HG03439 (cell line): ENCODE data around the gene LRP5.

ENCODE experiments used
- ATAC-seq: cut with Tn5 transposase; IDR thresholded peaks from one replicate; pipeline ENCODE4 v1.9.1; 2021; ENCODE audit warnings: mild to moderate bottlenecking, moderate library complexity; ENCODE audit not compliant: unreplicated experiment

LRP5 gene

GRCh38 chr11:68308068-68308467 lies 4.3 kb upstream of the LRP5 start:
- no peak for ATAC-seq

GRCh38 chr11:68309621-68310185 lies 2.7 kb upstream of the LRP5 start:
- ATAC-seq = no peak

GRCh38 chr11:68311160-68312116 lies 953 bp upstream of the LRP5 start:
- no peak for ATAC-seq

GRCh38 chr11:68312780-68313573 lies 586 bp downstream of the LRP5 start:
- ATAC-seq = no peak

- ATAC-seq = no peak
Observed at GRCh38 chr11:68313574-68314202, 1.3 kb downstream of the LRP5 start.

GRCh38 chr11:68314203-68315170 lies 2.1 kb downstream of the LRP5 start:
- ATAC-seq = no peak

GRCh38 chr11:68315171-68315920 lies 3.0 kb downstream of the LRP5 start:
- no peak for ATAC-seq

- ATAC-seq = no peak
Observed at GRCh38 chr11:68317147-68317785, 4.9 kb downstream of the LRP5 start.

GRCh38 chr11:68321293-68322051 lies 9.1 kb downstream of the LRP5 start:
- no peak for ATAC-seq

- ATAC-seq = no peak
Observed at GRCh38 chr11:68322052-68322430, 9.7 kb downstream of the LRP5 start.

- ATAC-seq = no peak
Observed at GRCh38 chr11:68324241-68324640, 11.8 kb downstream of the LRP5 start.

- ATAC-seq = no peak
Observed at GRCh38 chr11:68324695-68325094, 12.3 kb downstream of the LRP5 start.

GRCh38 chr11:68325183-68325906 lies 13.0 kb downstream of the LRP5 start:
- no peak for ATAC-seq

GRCh38 chr11:68325907-68326220 lies 13.5 kb downstream of the LRP5 start:
- no peak for ATAC-seq

- ATAC-seq = no peak
Observed at GRCh38 chr11:68326334-68327215, 14.2 kb downstream of the LRP5 start.

GRCh38 chr11:68327586-68328370 lies 15.4 kb downstream of the LRP5 start:
- ATAC-seq = no peak
